ENCODE results near the gene SLC25A21.

The SLC25A21 gene

DNA sequence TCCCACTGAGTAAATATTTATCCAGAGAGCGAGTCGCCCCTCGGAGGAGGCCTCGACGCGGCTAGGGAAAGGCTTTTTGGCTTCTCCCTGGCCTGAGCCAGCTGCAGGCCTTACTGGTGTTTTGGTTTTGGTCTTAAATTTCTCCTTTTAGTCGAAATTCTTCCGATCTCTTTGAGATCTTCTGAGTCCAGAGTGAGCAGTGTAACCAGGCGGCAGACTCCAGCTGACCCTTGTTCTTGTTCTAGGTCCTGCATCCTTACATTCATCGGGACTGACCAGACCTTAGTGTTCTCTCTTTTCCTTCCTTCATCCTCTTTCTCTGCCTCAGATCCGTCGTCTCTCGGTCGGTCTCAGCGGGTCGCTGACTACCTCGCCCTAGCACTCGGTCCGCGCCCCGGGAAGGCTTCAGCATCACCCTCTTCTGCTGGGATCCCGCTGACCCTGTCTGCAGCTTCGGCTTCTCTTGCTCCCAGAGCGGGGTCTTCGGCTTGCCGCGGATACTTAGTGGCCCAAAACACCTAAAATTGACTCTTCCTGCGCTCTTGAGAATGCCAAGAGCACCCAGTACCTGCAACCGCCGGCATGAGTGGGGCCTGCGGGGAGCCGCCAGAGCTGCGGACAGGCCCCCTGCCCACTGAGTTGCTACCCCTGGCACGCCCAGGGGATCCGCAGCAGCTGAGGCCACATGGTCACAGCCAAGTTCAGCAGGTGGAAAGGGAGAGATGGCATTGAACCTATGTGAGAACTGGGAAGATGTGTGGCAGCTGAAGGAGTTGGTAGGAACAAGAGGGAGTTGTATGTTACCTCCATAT is 513.2 kb downstream of the SLC25A21 start:
- DNase-seq, result no peak

DNA sequence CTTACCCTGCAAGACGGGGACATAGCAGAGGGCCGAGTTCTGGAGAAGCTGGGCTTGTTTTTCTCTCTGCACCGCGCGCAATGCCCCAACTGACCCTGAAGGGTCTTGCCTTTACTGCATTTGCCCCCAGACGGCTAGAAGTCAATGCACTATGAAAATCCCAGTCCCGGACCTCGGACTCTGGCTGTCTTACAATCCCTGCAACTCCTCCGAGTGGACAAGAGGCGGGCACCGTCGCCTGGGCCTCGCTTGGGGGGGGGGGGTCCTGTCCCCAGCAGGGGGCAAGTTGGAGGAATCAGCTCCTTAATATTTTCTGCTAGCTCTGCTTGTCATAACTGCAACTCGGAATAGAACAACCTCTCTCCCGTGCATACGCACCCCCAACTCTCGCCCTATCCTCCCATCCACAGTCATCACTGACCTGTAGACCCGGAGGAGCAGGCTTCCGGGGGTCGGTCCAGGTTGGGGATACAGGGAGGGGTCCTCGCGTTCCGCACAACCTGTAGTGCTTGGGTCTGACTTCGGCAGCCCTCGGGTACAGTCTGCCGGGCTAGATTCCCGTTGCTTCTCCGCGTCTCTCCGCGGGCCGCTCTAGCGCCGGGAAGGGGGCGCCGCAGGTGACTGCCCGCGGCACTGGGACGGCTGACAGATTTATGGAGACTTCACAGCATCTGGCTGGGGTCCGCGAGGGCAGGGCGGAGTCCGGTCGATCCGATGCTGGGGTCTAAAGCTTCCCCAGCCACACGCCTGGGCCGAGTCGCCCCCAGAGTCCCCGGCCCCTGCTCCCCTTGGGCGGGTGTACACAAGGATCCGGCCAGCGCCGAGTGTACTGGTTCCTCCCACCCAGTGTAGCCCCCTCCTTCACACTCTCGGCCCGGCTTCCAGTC is 514.0 kb downstream of the SLC25A21 start:
- no peak for DNase-seq

- DNase-seq, result no peak
Observed at GRCh38 chr14:36657399-36658122, 514.8 kb downstream of the SLC25A21 start.

DNA sequence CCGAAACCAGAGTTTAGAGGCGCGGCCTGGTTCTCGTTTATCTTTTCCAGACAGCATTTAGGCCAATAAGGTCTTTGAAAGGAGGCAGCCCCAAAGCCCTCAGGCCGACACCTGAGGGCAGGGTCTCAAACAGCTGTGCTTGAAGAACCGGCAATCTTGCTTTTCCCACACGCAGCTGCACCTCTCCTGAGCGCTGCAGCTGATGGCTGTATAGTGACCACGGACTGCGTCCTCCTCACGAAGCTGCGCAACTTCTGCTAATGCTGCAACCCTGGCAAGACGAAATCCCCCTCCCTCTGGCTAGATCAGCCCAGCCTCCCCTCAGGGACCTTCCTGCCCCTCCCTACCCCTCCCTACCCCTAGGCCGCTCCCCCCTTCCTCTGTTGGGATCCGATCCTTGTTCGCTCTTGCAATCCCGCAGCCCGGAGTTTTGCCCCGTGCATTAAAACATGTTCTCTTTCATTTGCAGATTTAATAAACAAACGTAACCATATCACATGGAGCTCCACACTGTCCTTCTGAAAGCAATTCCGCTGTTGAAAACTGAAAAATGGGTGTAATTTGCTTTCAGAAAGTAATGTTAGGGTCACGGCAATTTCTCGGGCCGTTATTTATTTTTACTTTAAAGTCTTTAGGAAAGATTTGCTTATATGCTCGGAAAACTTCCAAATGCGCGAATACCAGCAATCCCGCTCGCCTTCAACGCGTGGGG is 515.6 kb downstream of the SLC25A21 start:
- DNase-seq, result no peak

DNA sequence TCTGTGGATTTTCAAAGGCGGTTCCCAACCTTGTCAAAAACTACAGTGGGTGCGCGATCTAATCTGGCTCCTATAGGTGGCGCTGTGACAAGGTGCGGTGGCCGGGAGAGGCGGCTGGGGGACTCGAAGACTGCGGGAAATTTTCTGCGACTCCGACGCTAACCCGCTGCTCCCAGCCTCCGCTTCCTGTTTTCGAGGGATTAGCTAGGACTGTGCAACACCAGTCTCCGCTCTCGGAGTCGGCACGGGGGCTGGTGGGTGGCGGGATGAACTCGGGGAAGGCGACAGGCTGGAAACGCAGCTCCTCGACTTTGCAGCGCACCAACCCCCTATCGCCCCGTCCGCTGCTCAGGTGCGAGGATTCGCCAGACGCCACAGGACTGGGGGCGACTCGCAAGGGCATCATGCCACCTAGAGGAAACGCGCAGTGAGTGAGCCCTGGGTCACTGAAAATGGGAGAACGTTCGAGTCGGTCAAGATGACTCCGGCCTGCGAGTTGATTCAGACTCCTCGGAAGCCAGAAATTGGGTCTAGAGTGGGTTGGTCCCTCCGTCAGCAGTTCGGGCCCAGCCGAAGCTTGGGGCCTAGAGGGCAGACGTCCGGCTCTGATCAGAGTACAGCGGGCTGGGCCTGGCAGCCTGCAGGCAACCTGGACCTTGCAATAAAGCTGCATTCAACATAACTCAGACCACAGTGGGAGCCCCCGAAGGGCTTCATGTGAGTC is 516.3 kb downstream of the SLC25A21 start:
- DNase-seq, result no peak

DNA sequence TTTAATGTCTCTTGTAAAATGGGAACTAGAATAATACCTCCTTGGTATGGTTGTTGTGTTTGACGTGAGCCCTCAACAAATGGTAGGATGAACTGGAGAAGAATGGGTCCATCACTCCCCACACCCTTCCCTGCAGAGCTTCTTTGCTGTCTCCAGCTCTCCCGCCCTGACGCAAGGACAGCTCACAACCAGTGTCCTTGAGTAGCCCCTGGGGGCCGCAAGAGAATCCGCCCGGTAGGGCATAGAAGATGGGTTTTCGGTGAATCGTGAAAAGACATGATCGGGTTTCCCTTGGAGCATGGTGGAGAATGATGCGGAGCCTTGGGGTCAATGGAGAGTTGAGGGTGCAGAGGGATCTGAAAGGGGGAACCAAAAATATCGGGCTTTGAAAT is 516.8 kb downstream of the SLC25A21 start:
- no peak for DNase-seq

GRCh38 chr14:36654794-36655381 is 517.5 kb downstream of the SLC25A21 start:
- DNase-seq, result no peak

DNA sequence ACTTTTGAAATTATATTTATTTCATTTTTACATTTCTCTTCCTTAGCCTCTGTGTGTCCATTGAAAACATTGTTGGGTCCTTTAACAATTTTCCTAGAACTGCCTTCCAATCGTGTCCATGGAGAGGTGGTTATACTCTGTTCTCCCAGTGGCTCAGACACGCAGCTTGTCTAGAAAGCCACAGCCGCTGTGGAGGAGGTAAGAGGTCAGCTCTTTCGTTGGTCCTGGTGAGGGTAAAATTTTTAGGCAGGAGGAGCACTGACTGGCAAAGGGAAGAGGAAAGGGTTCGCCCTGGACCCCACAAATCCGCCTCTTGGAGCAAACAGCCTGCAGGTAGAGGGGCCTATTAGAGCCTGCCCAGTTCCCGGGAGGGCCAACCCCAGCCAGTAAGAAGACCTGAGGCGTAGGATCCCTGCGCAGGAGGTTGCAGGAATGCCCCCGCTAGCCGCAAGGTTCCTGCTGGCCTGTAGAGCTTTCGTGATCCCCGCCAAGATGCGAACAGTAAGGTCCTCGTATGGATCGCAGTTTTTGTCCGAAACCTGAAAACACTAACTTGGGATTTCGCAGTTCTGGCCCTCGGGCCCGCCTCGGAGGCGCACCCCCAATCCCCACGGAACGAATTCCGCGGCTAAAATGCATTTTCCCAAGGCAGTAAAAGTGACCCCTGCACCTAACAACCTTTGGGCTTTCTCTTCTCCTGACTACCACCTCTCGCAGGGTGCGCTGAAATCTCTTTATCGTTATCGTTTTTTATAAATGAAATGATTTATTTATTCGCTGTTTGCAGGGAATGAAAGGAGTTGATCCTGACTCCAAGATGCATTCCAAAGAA is 518.2 kb downstream of the SLC25A21 start:
- DNase-seq, result no peak

DNA sequence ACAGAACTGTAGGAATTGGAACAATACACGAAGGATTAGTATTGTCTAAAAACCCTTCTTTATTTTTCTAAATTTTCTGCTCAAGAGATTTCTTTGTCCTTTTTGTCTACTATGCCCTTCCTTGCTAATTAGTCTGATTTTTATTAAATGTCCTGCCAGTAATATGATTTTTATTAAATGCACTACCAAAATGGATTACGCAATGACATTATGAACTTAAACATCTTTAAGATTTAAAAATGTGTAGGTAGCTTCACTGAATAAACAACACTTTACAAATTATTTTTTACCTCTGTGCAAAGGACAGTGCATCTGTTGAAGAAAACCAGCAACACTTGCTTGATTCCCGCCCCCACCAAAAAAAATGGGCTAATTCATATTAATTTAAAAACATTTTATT is 519.0 kb downstream of the SLC25A21 start:
- no peak for DNase-seq

DNA sequence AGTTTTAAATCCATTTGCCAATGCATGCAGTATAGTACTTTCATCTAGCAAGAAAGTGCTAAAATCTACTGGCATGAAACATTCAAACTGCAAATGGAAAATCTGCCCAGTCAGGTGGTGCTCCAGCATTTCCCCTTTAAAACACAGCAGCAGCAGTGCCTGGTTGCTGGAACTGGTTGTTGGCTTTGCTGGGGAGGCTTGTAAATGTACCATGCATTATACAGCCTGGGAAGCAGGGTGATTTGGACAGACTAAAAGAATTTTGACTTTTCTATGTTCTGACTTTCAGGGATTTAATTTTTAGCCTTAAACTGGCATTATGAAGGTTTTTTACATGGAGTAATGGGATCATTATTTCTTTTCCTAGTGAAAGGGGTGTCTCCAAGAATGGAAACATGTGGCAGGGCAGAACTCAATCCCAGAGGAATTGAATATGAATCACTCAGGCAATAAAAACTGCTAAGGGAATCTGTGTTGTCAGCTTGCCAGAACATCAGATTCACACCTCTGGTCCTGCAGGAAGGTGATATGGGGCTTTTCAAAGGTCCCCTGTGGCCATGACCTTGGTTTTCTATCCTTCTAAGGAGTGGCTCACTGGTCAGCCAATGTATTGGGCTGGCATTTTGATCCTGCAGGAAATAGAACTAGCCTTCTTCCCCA is 519.7 kb downstream of the SLC25A21 start:
- DNase-seq, result no peak

GRCh38 chr14:36649872-36650650 is 522.3 kb downstream of the SLC25A21 start:
- DNase-seq, result no peak

GRCh38 chr14:36647824-36648753 is 524.3 kb downstream of the SLC25A21 start:
- DNase-seq, result no peak

DNA sequence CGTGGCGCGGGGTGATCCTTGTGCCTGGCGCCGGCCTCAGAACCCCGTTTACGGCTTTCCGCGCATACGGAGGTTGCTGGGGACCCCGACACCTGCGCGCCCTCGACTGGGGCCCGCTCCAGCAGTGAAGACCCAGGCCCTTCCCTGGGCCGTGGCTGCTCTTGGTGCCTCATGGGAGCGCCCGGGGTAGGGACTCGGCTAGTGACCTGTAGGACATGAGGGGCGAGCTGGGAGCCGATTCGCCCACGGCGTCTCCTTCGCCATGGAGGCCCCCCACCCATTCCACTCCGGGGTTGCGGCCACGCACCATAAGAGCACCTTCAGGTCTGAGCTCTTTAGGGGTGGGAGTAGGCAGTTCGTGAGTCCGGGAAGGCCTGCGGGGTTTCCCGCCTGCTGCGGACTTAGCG is 525.0 kb downstream of the SLC25A21 start:
- no peak for DNase-seq

- DNase-seq, result no peak
Observed at GRCh38 chr14:36646664-36647416, 525.6 kb downstream of the SLC25A21 start.

- no peak for DNase-seq
Observed at GRCh38 chr14:36633580-36633979, 538.8 kb downstream of the SLC25A21 start.
